GM12892 (cell line): ENCODE measurements around the gene KLB.

ENCODE experiments used
- DNase-seq: peaks from one replicate; pipeline ENCODE4 v3.0.0; 2011; ENCODE audit not compliant: insufficient read length
- FAIRE-seq: peaks from 2 replicates; lab custom pipeline; 2011; peaks lifted over from hg19 to GRCh38; lab: Jason Lieb, UNC
- POLR2A ChIP-seq: IDR thresholded peaks from 2 replicates; pipeline ENCODE4 v1.6.1; 2011; ENCODE audit warnings: low read depth, low read length, control low read depth
- POLR2AphosphoS5 ChIP-seq: IDR thresholded peaks from 2 replicates; pipeline ENCODE4 v1.6.1; 2011; ENCODE audit warnings: low read depth, low read length, control low read depth
- TAF1 ChIP-seq: IDR thresholded peaks from 2 replicates; pipeline ENCODE4 v1.6.1; 2011; ENCODE audit warnings: low read depth, mild to moderate bottlenecking, control low read depth, low read length, borderline replicate concordance

KLB gene

GRCh38 chr4:39470402-39470801 lies 63.7 kb downstream of the KLB start:
- TF ChIP-seq POLR2A = no peak
- TF ChIP-seq POLR2AphosphoS5 = no peak
- TF ChIP-seq TAF1 = no peak
- peak; percentile 69 for FAIRE-seq

DNA sequence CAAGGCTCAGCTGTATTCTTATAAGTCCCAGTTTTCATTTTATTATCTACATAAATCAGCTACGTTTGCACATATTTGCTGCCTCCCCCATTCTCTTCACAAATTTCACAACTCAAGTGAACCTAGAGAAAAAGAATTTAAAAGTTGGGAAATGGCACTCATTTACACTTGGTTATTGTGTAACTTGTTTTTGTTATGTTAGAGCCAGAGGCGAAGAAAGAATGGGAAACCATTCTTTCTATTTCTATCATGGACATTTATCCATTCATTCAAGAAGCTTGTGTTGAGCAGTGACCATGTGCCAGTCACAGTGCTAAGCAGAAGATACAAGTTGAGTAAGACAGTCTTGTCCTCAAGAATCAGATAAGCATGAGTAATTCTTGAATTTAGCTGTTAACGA lies 65.7 kb downstream of the KLB start:
- no peak for FAIRE-seq
- no peak for TF ChIP-seq TAF1
- no peak for TF ChIP-seq POLR2A
- TF ChIP-seq POLR2AphosphoS5 = no peak
- DNase-seq = no peak

More at GRCh38 chr4:39470402-39470801, 63.7 kb downstream of the KLB start:
- DNase-seq = no peak

GRCh38 chr4:39476187-39476895 lies 69.6 kb downstream of the KLB start:
- FAIRE-seq = no peak
- TF ChIP-seq POLR2AphosphoS5 = no peak
- TF ChIP-seq TAF1 = no peak
- no peak for TF ChIP-seq POLR2A

GRCh38 chr4:39480251-39480650 lies 73.5 kb downstream of the KLB start:
- FAIRE-seq (no peak), DNase-seq (no peak)
- TF ChIP-seq POLR2AphosphoS5 = no peak
- TF ChIP-seq POLR2A = no peak
- TF ChIP-seq TAF1 = no peak

More at GRCh38 chr4:39476187-39476895, 69.6 kb downstream of the KLB start:
- DNase-seq = no peak

GRCh38 chr4:39480902-39481695 lies 74.4 kb downstream of the KLB start:
- TF ChIP-seq POLR2AphosphoS5 (no peak), TAF1 (no peak), POLR2A (no peak)
- DNase-seq (no peak), FAIRE-seq (no peak)

DNA sequence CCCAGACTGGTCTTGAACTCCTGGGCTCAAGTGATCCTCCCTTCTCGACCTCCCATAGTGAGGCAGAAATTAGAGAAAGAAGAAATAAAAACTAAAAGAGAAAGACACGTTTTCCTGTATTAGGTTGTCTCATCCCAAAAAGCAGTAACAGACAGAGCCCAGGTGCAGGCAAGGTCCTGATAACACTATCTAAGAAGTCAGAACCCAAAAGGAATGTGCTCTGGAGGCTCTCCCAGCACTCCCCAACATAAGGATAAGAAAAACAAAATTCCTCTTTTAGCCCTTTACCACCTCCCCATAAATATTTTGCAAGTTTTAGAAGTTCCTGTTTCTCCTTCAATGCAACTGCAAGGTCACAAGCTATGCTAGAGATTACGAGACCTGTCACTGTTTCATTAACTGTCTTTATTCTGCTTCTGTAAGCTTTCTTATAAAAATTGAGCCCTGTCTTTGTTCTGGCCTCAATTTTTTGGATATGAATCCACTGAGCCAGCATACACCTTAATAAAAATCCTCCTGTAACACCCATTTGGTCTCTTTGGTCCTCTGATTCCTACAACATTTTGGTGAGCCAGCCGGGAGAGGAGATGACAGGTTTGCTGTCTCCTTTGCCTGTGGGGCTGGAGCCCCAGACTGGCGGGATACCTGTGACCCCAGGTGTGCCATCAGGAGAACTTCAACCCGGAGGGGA lies 78.0 kb downstream of the KLB start:
- TF ChIP-seq POLR2AphosphoS5 = no peak
- no peak for TF ChIP-seq TAF1
- TF ChIP-seq POLR2A = no peak
- FAIRE-seq = no peak
- DNase-seq = no peak

- no peak for TF ChIP-seq POLR2AphosphoS5
- no peak for TF ChIP-seq POLR2A
- TF ChIP-seq TAF1 = no peak
- FAIRE-seq (no peak), DNase-seq (no peak)
These were observed 79.6 kb downstream of the KLB start for GRCh38 chr4:39486221-39486804.

DNA sequence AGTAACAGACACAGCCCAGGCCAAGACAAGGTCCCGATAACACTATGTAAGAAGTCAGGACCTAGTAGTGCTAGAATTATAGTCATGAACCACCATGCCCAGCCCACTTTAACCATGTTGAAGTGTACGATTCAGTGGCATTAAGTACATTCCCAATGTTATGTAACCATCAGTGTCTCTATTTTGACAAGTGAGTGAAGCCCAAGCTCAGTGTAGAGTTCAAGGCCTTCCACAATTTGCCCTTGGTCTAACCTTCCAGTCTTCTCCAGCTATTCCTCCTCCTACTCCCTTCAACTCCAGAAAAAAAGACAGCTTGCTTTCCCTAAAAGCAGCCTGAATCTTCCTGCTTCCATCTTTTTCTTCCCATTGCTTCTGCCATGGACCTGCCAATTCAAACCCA lies 83.6 kb downstream of the KLB start:
- no peak for FAIRE-seq

DNA sequence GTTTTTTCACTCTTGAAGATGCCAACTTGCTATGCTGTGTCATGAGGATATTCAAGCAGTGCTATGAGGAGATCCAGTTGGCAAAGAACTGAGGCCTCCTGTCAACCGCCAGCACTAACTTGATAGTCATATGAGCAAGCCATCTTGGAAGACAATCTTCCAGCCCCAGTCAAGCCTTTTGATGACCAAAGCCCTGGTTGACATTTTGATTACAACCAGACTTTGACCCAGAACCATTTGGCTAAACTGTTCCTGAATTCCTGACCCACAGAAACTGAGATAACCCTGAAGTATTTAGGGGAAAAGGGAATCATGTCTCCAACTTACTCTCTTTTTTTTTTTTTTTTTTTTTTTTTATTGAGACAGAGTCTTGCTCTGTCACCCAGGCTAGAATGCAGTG lies 87.6 kb downstream of the KLB start:
- TF ChIP-seq POLR2A (no peak), TAF1 (no peak), POLR2AphosphoS5 (no peak)
- FAIRE-seq (no peak), DNase-seq (no peak)

More for the DNA sequence above, 83.6 kb downstream of the KLB start:
- no peak for DNase-seq
- no peak for TF ChIP-seq POLR2AphosphoS5
- no peak for TF ChIP-seq POLR2A
- no peak for TF ChIP-seq TAF1

- FAIRE-seq = no peak
- no peak for DNase-seq
These were observed 88.9 kb downstream of the KLB start for GRCh38 chr4:39495446-39496213.

More at GRCh38 chr4:39495446-39496213, 88.9 kb downstream of the KLB start:
- no peak for TF ChIP-seq TAF1
- TF ChIP-seq POLR2A = no peak
- no peak for TF ChIP-seq POLR2AphosphoS5
